ENCODE results near the gene AGPAT2. TPM values are rescaled to one million over a fixed set of nuclear protein-coding genes. Genes with fewer than 3 reads are reported as not detected.

Gene AGPAT2
- total RNA-seq, 2 experiments from 2014 or later: 3.6 to 4.0 TPM

DNA sequence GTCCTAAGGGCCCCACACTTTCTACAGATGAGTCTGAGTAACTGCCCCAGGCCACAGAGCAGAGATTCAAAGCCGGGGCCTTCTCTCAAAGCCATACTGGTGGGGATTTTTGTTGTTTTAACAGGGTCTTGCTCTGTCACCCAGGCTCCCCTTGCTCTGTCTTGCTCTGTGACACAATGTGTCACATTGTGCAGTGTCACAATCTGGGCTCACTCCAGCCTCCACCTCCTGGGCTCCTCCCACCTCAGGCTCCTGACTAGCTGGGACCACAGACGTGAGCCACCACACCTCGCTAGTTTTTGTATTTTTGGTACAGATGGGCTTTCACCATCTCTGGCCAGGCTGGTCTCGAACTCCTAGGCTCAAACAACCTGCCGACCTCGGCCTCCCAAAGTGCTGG lies 8.6 kb downstream of the AGPAT2 start:
- no peaks in the 10 kb centered on the region for H3K27me3 ChIP-seq (ENCODE audit: control insufficient read depth in 1 of 2, insufficient read depth in 2 of 2, low read length in 2 of 2)
- H3K4me3 ChIP-seq (ENCODE audit: low read length): no peak overlapping the region
- Mint-ChIP-seq H3K4me3 (no peak overlapping the region), H3K9me3 (no peaks in the 10 kb centered on the region), H3K27me3 (no peaks in the 10 kb centered on the region), H3K36me3 (ENCODE audit: low read depth) (no peaks in the 10 kb centered on the region), H3K27ac (no peak overlapping the region), H3K4me1 (ENCODE audit: low read depth) (peaks cover 4% of the 10 kb centered on the region)
- ChIA-PET POLR2A (no interaction called here), CTCF (no interaction called here)
- H3K9me3 ChIP-seq (ENCODE audit: control insufficient read depth in 1 of 2, insufficient read depth in 1 of 2, low read length in 2 of 2): no peaks in the 10 kb centered on the region
- DNase-seq: no peak
- intact Hi-C loops (cut with DNase I, micrococcal nuclease): no loop called here
- no peak for ATAC-seq (ENCODE audit: poor library complexity)
- no peak overlapping the region for H3K27ac ChIP-seq (ENCODE audit: low read depth in 1 of 2, low read length in 2 of 2)
- H3K36me3 ChIP-seq (ENCODE audit: insufficient read depth, low read length): no peaks in the 10 kb centered on the region
- TF ChIP-seq, protein P1, sequence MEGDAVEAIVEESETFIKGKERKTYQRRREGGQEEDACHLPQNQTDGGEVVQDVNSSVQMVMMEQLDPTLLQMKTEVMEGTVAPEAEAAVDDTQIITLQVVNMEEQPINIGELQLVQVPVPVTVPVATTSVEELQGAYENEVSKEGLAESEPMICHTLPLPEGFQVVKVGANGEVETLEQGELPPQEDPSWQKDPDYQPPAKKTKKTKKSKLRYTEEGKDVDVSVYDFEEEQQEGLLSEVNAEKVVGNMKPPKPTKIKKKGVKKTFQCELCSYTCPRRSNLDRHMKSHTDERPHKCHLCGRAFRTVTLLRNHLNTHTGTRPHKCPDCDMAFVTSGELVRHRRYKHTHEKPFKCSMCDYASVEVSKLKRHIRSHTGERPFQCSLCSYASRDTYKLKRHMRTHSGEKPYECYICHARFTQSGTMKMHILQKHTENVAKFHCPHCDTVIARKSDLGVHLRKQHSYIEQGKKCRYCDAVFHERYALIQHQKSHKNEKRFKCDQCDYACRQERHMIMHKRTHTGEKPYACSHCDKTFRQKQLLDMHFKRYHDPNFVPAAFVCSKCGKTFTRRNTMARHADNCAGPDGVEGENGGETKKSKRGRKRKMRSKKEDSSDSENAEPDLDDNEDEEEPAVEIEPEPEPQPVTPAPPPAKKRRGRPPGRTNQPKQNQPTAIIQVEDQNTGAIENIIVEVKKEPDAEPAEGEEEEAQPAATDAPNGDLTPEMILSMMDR (IDR thresholded peaks at IDR 0.05): no peak
- H3K4me1 ChIP-seq (ENCODE audit: insufficient read depth, low read length): peaks cover 3% of the 10 kb centered on the region

DNA sequence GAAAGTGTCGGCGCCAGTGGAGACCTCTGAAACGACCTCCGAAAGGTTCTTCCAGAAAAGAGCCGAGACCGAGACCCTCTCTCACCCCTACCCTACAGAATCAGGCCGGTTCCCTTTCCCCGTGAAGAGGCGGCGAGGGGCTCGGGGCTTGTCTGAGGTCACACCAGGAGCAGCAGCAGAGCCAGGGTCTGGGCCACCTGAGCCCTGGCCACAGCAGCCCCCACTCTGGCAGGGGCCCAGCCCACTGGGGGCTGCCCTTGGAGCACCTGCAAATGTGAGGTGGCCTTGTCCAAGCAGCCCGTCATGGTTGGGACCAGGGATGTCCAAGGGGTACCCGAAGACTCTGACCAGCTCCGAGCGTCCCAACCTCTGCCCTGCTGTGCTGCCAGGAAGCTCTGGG lies 9.2 kb downstream of the AGPAT2 start:
- CTCF ChIA-PET: no interaction called here
- no peaks in the 10 kb centered on the region for H3K27me3 ChIP-seq (ENCODE audit: control insufficient read depth in 1 of 2, insufficient read depth in 2 of 2, low read length in 2 of 2)
- Mint-ChIP-seq H3K4me3 (no peak overlapping the region), H3K9me3 (no peaks in the 10 kb centered on the region), H3K36me3 (ENCODE audit: low read depth) (no peaks in the 10 kb centered on the region), H3K27me3 (no peaks in the 10 kb centered on the region), H3K4me1 (ENCODE audit: low read depth) (peaks cover 4% of the 10 kb centered on the region), H3K27ac (no peak overlapping the region)
- no peak for ATAC-seq (ENCODE audit: poor library complexity)
- H3K36me3 ChIP-seq (ENCODE audit: insufficient read depth, low read length): no peaks in the 10 kb centered on the region
- intact Hi-C loops (cut with DNase I, micrococcal nuclease): no loop called here
- H3K4me1 ChIP-seq (ENCODE audit: insufficient read depth, low read length): peaks cover 3% of the 10 kb centered on the region
- POLR2A ChIA-PET: no interaction called here
- H3K4me3 ChIP-seq (ENCODE audit: low read length): no peak overlapping the region
- TF ChIP-seq, protein P1 (IDR thresholded peaks at IDR 0.05): no peak
- no peak for DNase-seq
- no peak overlapping the region for H3K27ac ChIP-seq (ENCODE audit: low read depth in 1 of 2, low read length in 2 of 2)
- H3K9me3 ChIP-seq (ENCODE audit: control insufficient read depth in 1 of 2, insufficient read depth in 1 of 2, low read length in 2 of 2): no peaks in the 10 kb centered on the region

DNA sequence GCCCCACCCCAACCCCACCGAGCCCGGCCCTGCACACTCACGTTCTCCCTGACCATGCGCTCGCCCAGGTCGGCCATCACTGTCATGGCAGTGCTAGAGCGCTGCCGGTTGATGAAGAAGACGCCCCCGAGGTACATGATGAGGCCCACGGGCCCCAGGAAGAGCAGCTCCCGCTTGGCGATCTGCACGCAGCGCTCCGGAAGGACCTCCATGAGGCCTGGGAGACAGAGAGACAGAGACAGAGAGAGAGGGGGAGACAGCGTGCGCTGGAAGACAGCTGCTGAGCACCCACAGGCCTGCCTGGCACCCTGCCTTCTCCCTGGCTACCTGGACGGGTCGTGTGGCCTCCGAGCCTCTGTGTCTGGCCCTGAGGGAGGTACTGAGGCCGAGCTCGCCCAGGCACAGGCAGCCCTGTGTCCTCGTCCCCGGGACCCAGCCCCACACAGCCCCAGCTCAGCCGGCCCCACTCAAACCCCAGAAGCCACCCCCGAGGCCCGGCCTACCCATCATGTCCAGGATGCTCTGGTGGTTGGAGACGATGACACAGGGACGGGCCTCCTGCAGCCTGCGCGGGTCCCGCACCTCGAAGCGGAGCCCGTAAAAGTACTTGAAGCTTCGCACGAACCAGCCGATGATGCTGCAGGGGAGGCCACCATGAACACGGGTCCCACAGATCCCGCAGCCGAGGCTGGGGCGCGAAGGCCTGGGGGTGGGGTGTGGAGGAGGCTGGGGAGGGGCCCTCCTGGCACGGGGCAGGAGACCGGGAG lies 10.2 kb downstream of the AGPAT2 start:
- Mint-ChIP-seq H3K4me1 (ENCODE audit: low read depth) (peaks cover 4% of the 10 kb centered on the region), H3K36me3 (ENCODE audit: low read depth) (no peaks in the 10 kb centered on the region), H3K9me3 (no peaks in the 10 kb centered on the region), H3K27ac (no peak overlapping the region), H3K27me3 (no peaks in the 10 kb centered on the region), H3K4me3 (no peak overlapping the region)
- peaks cover 3% of the 10 kb centered on the region for H3K4me1 ChIP-seq (ENCODE audit: insufficient read depth, low read length)
- no peak overlapping the region for H3K4me3 ChIP-seq (ENCODE audit: low read length)
- intact Hi-C loops (cut with DNase I, micrococcal nuclease): no loop called here
- no peak for DNase-seq
- H3K36me3 ChIP-seq (ENCODE audit: insufficient read depth, low read length): no peaks in the 10 kb centered on the region
- no peaks in the 10 kb centered on the region for H3K27me3 ChIP-seq (ENCODE audit: control insufficient read depth in 1 of 2, insufficient read depth in 2 of 2, low read length in 2 of 2)
- TF ChIP-seq, protein P1 (IDR thresholded peaks at IDR 0.05): no peak
- ATAC-seq (ENCODE audit: poor library complexity): no peak
- CTCF ChIA-PET: interaction anchor here (1.2 kb wide), 1 partner anchor 33 kb away, joined by 3 read pairs; no protein-coding TSS in a partner anchor
- H3K27ac ChIP-seq (ENCODE audit: low read depth in 1 of 2, low read length in 2 of 2): no peak overlapping the region
- POLR2A ChIA-PET: no interaction called here
- H3K9me3 ChIP-seq (ENCODE audit: control insufficient read depth in 1 of 2, insufficient read depth in 1 of 2, low read length in 2 of 2): no peaks in the 10 kb centered on the region

Data from CD4-positive, alpha-beta T cell (primary cell).